Smooth muscle cell (in vitro differentiated cells): ENCODE measurements around the gene PARP15. TPM values are rescaled to one million over a fixed set of nuclear protein-coding genes. Genes with fewer than 3 reads are reported as not detected.

ENCODE experiments used
- DNase-seq: peaks from one replicate; lab custom pipeline; 2025; ENCODE audit not compliant: unreplicated experiment; lab: John Stamatoyannopoulos, UW
- H2AFZ ChIP-seq: fragments of 200-600 bp; sonication (generic); 2 replicates; pipeline ENCODE4 v1.6.0; 2016; ENCODE audit warnings: antibody characterized with exemption, low read depth, mild to moderate bottlenecking
- H3F3A ChIP-seq: fragments of 200-600 bp; sonication (generic); 2 replicates; pipeline ENCODE4 v1.6.0; 2017; ENCODE audit warnings: antibody characterized with exemption, low read depth
- H3K27ac ChIP-seq: fragments of 200-600 bp; sonication (generic); 2 replicates; pipeline ENCODE4 v1.5.1; 2016; ENCODE audit warnings: low read depth, mild to moderate bottlenecking
- H3K27me3 ChIP-seq: fragments of 200-600 bp; sonication (generic); 2 replicates; pipeline ENCODE4 v1.6.1; 2016; ENCODE audit warnings: low read depth, mild to moderate bottlenecking
- H3K36me3 ChIP-seq: fragments of 200-600 bp; sonication (generic); 2 replicates; pipeline ENCODE4 v1.5.1; 2016; ENCODE audit warnings: low read depth
- H3K4me1 ChIP-seq: fragments of 200-600 bp; sonication (generic); 2 replicates; pipeline ENCODE4 v1.5.1; 2016; ENCODE audit warnings: low read depth
- H3K4me2 ChIP-seq: fragments of 200-600 bp; sonication (generic); 2 replicates; pipeline ENCODE4 v1.6.0; 2016; ENCODE audit warnings: mild to moderate bottlenecking
- H3K4me3 ChIP-seq: fragments of 200-600 bp; sonication (generic); 2 replicates; pipeline ENCODE4 v1.5.1; 2016; ENCODE audit warnings: mild to moderate bottlenecking
- H3K79me2 ChIP-seq: fragments of 200-600 bp; sonication (generic); 2 replicates; pipeline ENCODE4 v1.6.0; 2016; ENCODE audit warnings: low read depth, mild to moderate bottlenecking
- H3K9ac ChIP-seq: fragments of 200-600 bp; sonication (generic); 2 replicates; pipeline ENCODE4 v1.6.0; 2016; ENCODE audit warnings: low read depth
- H3K9me3 ChIP-seq: fragments of 200-600 bp; sonication (generic); replicated peaks from 2 replicates; pipeline ENCODE4 v1.5.1; 2016; ENCODE audit warnings: low read depth
- H4K20me1 ChIP-seq: fragments of 200-600 bp; sonication (generic); 2 replicates; pipeline ENCODE4 v1.6.0; 2016; ENCODE audit warnings: low read depth
- WGBS: methylation state at CpG from one replicate; pipeline ENCODE4 v1.1.7; 2016; ENCODE audit warnings: low lambda C conversion rate; 5-methylcytosine and 5-hydroxymethylcytosine counted together
- polyA plus RNA-seq: library from polyadenylated mRNA; unstranded; fragments of >200 nt; fragmentation: Nextera tagmentation; extraction: Ambion mirVana; gene quantifications from 2 replicates; pipeline ENCODE4 v1.2.1, GENCODE V29; 2016
- total RNA-seq: library from RNA; depleted of rRNA; stranded (reverse); fragments of >200 nt; gene quantifications from 2 replicates; pipeline ENCODE4 v1.2.3, GENCODE V29; 2014
- TF ChIP-seq, protein P1 (sequence below): fragments of 200-600 bp; sonication (generic); IDR thresholded peaks from 2 replicates; pipeline ENCODE4 v1.5.1; 2017; ENCODE audit warnings: borderline replicate concordance, mild to moderate bottlenecking, antibody characterized with exemption; ENCODE audit not compliant: insufficient read depth, poor library complexity, severe bottlenecking

Gene PARP15
- total and polyA plus RNA-seq, 2 experiments from 2014 or later = 0.40 TPM; not detected in 1

DNA sequence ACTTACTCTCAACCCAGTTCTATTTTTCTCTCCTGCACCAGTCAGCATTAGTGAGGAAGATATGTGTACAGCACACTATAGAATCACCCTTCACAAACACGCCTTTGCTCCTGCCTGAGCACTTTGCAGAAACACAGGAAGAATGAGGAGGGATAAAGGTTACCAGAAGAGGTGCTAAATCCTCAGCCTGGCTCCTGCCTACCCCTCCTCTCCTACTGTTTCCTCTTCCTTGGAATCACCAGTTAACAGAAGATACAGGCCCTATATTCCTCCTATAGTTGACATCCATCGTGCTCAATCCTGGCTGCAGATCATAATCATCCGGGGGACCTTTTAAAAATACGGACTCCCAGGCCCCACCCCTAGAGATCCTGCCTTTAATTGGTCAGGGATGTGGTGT is 28.9 kb downstream of the PARP15 start:
- Histone ChIP-seq H3K4me1 (no peaks in the 10 kb centered on the region), H3K27me3 (no peaks in the 10 kb centered on the region), H3K9me3 (no peaks in the 10 kb centered on the region), H4K20me1 (no peaks in the 10 kb centered on the region), H3F3A (no peaks in the 10 kb centered on the region), H2AFZ (no peak overlapping the region), H3K36me3 (no peaks in the 10 kb centered on the region), H3K27ac (no peak overlapping the region), H3K9ac (no peak overlapping the region), H3K4me2 (no peak overlapping the region), H3K79me2 (no peaks in the 10 kb centered on the region), H3K4me3 (no peak overlapping the region)
- TF ChIP-seq, protein P1, sequence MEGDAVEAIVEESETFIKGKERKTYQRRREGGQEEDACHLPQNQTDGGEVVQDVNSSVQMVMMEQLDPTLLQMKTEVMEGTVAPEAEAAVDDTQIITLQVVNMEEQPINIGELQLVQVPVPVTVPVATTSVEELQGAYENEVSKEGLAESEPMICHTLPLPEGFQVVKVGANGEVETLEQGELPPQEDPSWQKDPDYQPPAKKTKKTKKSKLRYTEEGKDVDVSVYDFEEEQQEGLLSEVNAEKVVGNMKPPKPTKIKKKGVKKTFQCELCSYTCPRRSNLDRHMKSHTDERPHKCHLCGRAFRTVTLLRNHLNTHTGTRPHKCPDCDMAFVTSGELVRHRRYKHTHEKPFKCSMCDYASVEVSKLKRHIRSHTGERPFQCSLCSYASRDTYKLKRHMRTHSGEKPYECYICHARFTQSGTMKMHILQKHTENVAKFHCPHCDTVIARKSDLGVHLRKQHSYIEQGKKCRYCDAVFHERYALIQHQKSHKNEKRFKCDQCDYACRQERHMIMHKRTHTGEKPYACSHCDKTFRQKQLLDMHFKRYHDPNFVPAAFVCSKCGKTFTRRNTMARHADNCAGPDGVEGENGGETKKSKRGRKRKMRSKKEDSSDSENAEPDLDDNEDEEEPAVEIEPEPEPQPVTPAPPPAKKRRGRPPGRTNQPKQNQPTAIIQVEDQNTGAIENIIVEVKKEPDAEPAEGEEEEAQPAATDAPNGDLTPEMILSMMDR = no peak
- WGBS = 83% methylated on average over 4 of the region's 4 CpGs
- no peak for DNase-seq

DNA sequence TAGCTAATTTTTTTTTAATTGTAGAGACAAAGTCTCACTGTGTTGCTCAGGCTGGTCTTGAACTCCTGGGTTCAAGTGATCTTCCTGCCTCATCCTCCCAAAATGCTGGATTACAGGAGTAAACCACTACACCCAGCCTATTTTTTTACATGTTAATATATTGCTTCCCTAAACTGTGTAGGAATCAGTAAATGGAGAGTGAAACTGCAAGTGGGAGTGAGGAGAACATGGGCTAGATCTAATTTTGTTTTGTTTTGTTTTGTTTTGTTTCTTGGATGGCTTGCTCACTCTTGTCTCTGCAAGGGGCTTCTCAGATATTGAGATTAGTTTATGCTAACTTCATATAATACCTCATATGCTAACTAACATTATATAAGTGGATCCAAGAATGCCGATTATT is 31.5 kb downstream of the PARP15 start:
- Histone ChIP-seq H3K9ac (no peak overlapping the region), H3K36me3 (no peaks in the 10 kb centered on the region), H3K4me2 (no peak overlapping the region), H3K4me3 (no peak overlapping the region), H4K20me1 (no peaks in the 10 kb centered on the region), H3K9me3 (no peaks in the 10 kb centered on the region), H2AFZ (no peak overlapping the region), H3K79me2 (no peaks in the 10 kb centered on the region), H3K27ac (no peak overlapping the region), H3F3A (no peaks in the 10 kb centered on the region), H3K27me3 (no peaks in the 10 kb centered on the region), H3K4me1 (no peaks in the 10 kb centered on the region)
- DNase-seq = no peak
- WGBS = 97% methylated on average over 1 of the region's 1 CpG
- TF ChIP-seq, protein P1 = no peak

- TF ChIP-seq, protein P1 = no peak
- H3K9ac ChIP-seq = peak overlapping the region; percentile 47
- no peaks in the 10 kb centered on the region for H4K20me1 ChIP-seq
- H3K27ac ChIP-seq = peak overlapping the region; percentile 75
- no peaks in the 10 kb centered on the region for H3K79me2 ChIP-seq
- H3F3A ChIP-seq = no peaks in the 10 kb centered on the region
- H3K27me3 ChIP-seq = no peaks in the 10 kb centered on the region
- H3K36me3 ChIP-seq = no peaks in the 10 kb centered on the region
- H3K4me1 ChIP-seq = no peaks in the 10 kb centered on the region
- no peak overlapping the region for H3K4me3 ChIP-seq
- peak overlapping the region; percentile 50 for H2AFZ ChIP-seq
- H3K9me3 ChIP-seq = no peaks in the 10 kb centered on the region
- peak overlapping the region; percentile 34 for H3K4me2 ChIP-seq
- 69% methylated on average over 7 of the region's 7 CpGs for WGBS
- no peak for DNase-seq
These were observed 32.5 kb downstream of the PARP15 start for GRCh38 chr3:122609798-122610559.

- Histone ChIP-seq H3K4me3 (no peak overlapping the region), H3K27me3 (no peaks in the 10 kb centered on the region), H3K4me2 (no peak overlapping the region), H3K79me2 (no peaks in the 10 kb centered on the region), H3K9ac (no peak overlapping the region), H3F3A (no peaks in the 10 kb centered on the region), H3K36me3 (no peaks in the 10 kb centered on the region), H3K9me3 (no peaks in the 10 kb centered on the region), H4K20me1 (no peaks in the 10 kb centered on the region), H3K4me1 (peaks cover 8% of the 10 kb centered on the region), H2AFZ (no peak overlapping the region), H3K27ac (no peak overlapping the region)
- TF ChIP-seq, protein P1 = no peak
- 93% methylated on average over 5 of the region's 5 CpGs for WGBS
- no peak for DNase-seq
These were observed 35.2 kb downstream of the PARP15 start for GRCh38 chr3:122612696-122613095.
